Astrocyte (in vitro differentiated cells and primary cell): Measurements from ENCODE around the gene ZEB2. TPM values are rescaled to one million over a fixed set of nuclear protein-coding genes. Genes with fewer than 3 reads are reported as not detected.

Source experiments
- DNase-seq: peaks from one replicate; pipeline ENCODE4 v3.0.0-alpha.2; 2010; ENCODE audit warnings: low read depth
- FAIRE-seq: peaks from 2 replicates; lab custom pipeline; 2011; peaks lifted over from hg19 to GRCh38; lab: Jason Lieb, UNC
- H2AFZ ChIP-seq: 2 replicates; pipeline ENCODE4 v1.6.0; 2012; ENCODE audit warnings: low read depth, low read length, inconsistent platforms
- H3K27ac ChIP-seq: 2 replicates; pipeline ENCODE4 v1.5.1; 2011; ENCODE audit warnings: low read depth, low read length, inconsistent platforms
- H3K27me3 ChIP-seq: 2 replicates; pipeline ENCODE4 v1.6.0; 2011; ENCODE audit warnings: low read length, inconsistent platforms; ENCODE audit not compliant: insufficient read depth
- H3K36me3 ChIP-seq: 2 replicates; pipeline ENCODE4 v1.5.1; 2011; ENCODE audit warnings: low read length, inconsistent platforms; ENCODE audit not compliant: insufficient read depth
- H3K4me1 ChIP-seq: 2 replicates; pipeline ENCODE4 v1.5.1; 2011; ENCODE audit warnings: low read length, inconsistent platforms; ENCODE audit not compliant: insufficient read depth
- H3K4me2 ChIP-seq: 2 replicates; pipeline ENCODE4 v1.6.0; 2012; ENCODE audit warnings: low read length, inconsistent platforms
- H3K4me3 ChIP-seq: 2 replicates; pipeline ENCODE4 v1.5.1; 2011; ENCODE audit warnings: low read depth, mild to moderate bottlenecking, low read length, inconsistent platforms; ENCODE audit not compliant: insufficient read depth
- H3K79me2 ChIP-seq: 2 replicates; pipeline ENCODE4 v1.6.0; 2012; ENCODE audit warnings: mild to moderate bottlenecking, low read length, inconsistent platforms; ENCODE audit not compliant: insufficient read depth
- H3K9ac ChIP-seq: 2 replicates; pipeline ENCODE4 v1.6.0; 2012; ENCODE audit warnings: mild to moderate bottlenecking, low read length, inconsistent platforms
- H3K9me3 ChIP-seq: 2 replicates; pipeline ENCODE4 v1.5.1; 2012; ENCODE audit warnings: low read depth, mild to moderate bottlenecking, low read length, inconsistent platforms; ENCODE audit not compliant: insufficient read depth
- H4K20me1 ChIP-seq: 2 replicates; pipeline ENCODE4 v1.6.0; 2012; ENCODE audit warnings: low read length, inconsistent platforms; ENCODE audit not compliant: insufficient read depth
- H3K27ac Mint-ChIP-seq: one replicate; pipeline ENCODE4 v1.8.0; 2021; ENCODE audit warnings: mild to moderate bottlenecking, mixed read lengths; ENCODE audit not compliant: unreplicated experiment
- H3K27me3 Mint-ChIP-seq: one replicate; pipeline ENCODE4 v1.8.0; 2021; ENCODE audit warnings: low read depth, mixed read lengths; ENCODE audit not compliant: unreplicated experiment
- H3K36me3 Mint-ChIP-seq: one replicate; pipeline ENCODE4 v1.8.0; 2021; ENCODE audit warnings: low read depth, mixed read lengths; ENCODE audit not compliant: unreplicated experiment
- H3K4me1 Mint-ChIP-seq: one replicate; pipeline ENCODE4 v1.8.0; 2021; ENCODE audit warnings: low read depth, mixed read lengths; ENCODE audit not compliant: unreplicated experiment
- H3K4me3 Mint-ChIP-seq: one replicate; pipeline ENCODE4 v1.8.0; 2021; ENCODE audit warnings: mild to moderate bottlenecking, moderate library complexity, mixed read lengths; ENCODE audit not compliant: unreplicated experiment
- H3K9me3 Mint-ChIP-seq: one replicate; pipeline ENCODE4 v1.8.0; 2021; ENCODE audit warnings: mild to moderate bottlenecking, mixed read lengths; ENCODE audit not compliant: unreplicated experiment
- EZH2 ChIP-seq: IDR thresholded peaks from 2 replicates; pipeline ENCODE4 v1.6.1; 2012; ENCODE audit warnings: mild to moderate bottlenecking, low read length, inconsistent platforms; ENCODE audit not compliant: insufficient read depth
- total RNA-seq: library from RNA; stranded (reverse); gene quantifications from 2 replicates; pipeline ENCODE4 v1.2.1, GENCODE V29; 2021
- TF ChIP-seq, protein P1 (sequence below): IDR thresholded peaks from 2 replicates; pipeline ENCODE4 v1.5.1; 2011; ENCODE audit warnings: low read depth, mild to moderate bottlenecking, inconsistent platforms, low read length, moderate library complexity; ENCODE audit not compliant: insufficient read depth

ZEB2 gene
- total RNA-seq, 1 donor from 2014 or later: 84.9 TPM

DNA sequence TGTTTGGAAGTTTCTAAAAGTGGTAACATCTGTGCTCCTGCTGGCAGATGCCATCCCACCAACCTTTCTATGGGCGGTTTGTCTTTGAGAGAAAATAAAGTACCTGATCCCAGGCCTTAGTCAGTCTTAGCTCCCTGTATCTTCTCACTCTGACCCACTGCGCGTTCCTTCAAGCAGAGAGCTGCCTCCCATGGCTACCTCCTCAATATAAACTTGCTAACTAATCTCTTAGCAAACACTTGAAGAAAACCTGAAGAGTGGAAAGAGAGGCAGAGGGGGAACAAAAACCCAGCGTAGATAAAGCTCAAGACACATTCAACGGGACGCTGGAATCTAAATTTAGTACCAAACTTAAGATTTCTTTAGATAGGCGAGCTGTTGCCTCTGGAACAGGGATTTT is 17.6 kb downstream of the ZEB2 start:
- peaks cover 66% of the 10 kb centered on the region for H3K79me2 ChIP-seq
- no peaks in the 10 kb centered on the region for H3K27me3 ChIP-seq
- H3K9me3 Mint-ChIP-seq: no peaks in the 10 kb centered on the region
- no peak overlapping the region for H3K4me3 Mint-ChIP-seq
- DNase-seq (no peak), FAIRE-seq (no peak)
- no peaks in the 10 kb centered on the region for H3K27me3 Mint-ChIP-seq
- H4K20me1 ChIP-seq: peaks cover 14% of the 10 kb centered on the region
- no peaks in the 10 kb centered on the region for H3K9me3 ChIP-seq
- no peak overlapping the region for H3K27ac ChIP-seq
- H2AFZ ChIP-seq: no peak overlapping the region
- H3K36me3 Mint-ChIP-seq: peaks cover 4% of the 10 kb centered on the region
- no peak overlapping the region for H3K4me2 ChIP-seq
- peaks cover 4% of the 10 kb centered on the region for H3K36me3 ChIP-seq
- peaks cover under 1% of the 10 kb centered on the region for H3K4me1 ChIP-seq
- H3K4me1 Mint-ChIP-seq: peaks cover 50% of the 10 kb centered on the region
- TF ChIP-seq, protein P1, sequence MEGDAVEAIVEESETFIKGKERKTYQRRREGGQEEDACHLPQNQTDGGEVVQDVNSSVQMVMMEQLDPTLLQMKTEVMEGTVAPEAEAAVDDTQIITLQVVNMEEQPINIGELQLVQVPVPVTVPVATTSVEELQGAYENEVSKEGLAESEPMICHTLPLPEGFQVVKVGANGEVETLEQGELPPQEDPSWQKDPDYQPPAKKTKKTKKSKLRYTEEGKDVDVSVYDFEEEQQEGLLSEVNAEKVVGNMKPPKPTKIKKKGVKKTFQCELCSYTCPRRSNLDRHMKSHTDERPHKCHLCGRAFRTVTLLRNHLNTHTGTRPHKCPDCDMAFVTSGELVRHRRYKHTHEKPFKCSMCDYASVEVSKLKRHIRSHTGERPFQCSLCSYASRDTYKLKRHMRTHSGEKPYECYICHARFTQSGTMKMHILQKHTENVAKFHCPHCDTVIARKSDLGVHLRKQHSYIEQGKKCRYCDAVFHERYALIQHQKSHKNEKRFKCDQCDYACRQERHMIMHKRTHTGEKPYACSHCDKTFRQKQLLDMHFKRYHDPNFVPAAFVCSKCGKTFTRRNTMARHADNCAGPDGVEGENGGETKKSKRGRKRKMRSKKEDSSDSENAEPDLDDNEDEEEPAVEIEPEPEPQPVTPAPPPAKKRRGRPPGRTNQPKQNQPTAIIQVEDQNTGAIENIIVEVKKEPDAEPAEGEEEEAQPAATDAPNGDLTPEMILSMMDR: no peak
- TF ChIP-seq EZH2: no peak
- no peak overlapping the region for H3K4me3 ChIP-seq
- no peak overlapping the region for H3K27ac Mint-ChIP-seq
- H3K9ac ChIP-seq: no peak overlapping the region

DNA sequence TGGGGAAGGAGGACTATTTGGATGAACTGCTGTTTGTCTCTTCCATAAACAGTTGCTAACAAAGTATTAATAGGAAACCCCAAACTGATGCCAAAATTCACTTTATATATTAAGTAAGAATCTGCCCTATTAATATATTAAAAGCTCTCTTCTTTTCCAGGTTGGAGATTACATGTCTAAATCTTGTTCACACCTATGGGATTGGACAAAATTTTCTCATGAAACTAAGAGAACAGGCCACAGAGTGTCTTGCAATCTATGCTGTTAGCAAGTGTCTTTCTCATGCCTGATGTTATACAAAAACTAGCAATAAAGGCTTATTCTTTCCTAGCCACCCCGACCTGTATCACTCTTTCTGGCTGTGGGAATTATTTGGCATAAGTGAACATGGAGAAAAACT is 18.3 kb downstream of the ZEB2 start:
- no peaks in the 10 kb centered on the region for H3K4me1 ChIP-seq
- no peak overlapping the region for H3K27ac ChIP-seq
- Mint-ChIP-seq H3K9me3 (no peaks in the 10 kb centered on the region), H3K27ac (no peak overlapping the region), H3K36me3 (peaks cover 4% of the 10 kb centered on the region), H3K4me3 (no peak overlapping the region), H3K4me1 (peaks cover 47% of the 10 kb centered on the region), H3K27me3 (no peaks in the 10 kb centered on the region)
- no peak overlapping the region for H3K9ac ChIP-seq
- no peak overlapping the region for H3K4me3 ChIP-seq
- no peaks in the 10 kb centered on the region for H3K27me3 ChIP-seq
- FAIRE-seq (no peak), DNase-seq (no peak)
- H3K36me3 ChIP-seq: peaks cover 4% of the 10 kb centered on the region
- peaks cover 67% of the 10 kb centered on the region for H3K79me2 ChIP-seq
- no peaks in the 10 kb centered on the region for H3K9me3 ChIP-seq
- H4K20me1 ChIP-seq: peaks cover 20% of the 10 kb centered on the region
- H2AFZ ChIP-seq: no peak overlapping the region
- TF ChIP-seq, protein P1: no peak
- no peak for TF ChIP-seq EZH2
- H3K4me2 ChIP-seq: no peak overlapping the region

DNA sequence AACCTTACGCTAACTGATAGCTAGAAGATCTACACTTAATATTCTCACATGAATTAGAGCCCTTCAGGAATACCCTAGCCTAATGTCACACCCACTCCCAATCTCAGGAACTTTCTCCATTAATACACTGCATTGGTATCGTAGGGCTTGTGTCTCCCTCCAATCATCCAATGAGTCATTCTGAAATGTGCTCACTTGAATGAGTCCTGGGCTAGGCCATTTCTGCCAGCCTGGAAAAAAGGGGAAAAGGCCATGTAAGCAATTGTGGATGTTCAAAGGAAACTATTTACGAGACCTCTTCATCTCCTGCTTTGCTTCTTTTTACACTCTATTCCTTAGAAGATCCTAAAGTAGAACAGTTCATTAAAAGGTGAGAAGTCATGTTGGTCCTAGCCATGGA is 18.8 kb downstream of the ZEB2 start:
- H3K4me2 ChIP-seq: no peak overlapping the region
- H3K79me2 ChIP-seq: peaks cover 62% of the 10 kb centered on the region
- H3K27me3 ChIP-seq: no peaks in the 10 kb centered on the region
- no peak for TF ChIP-seq EZH2
- TF ChIP-seq, protein P1: no peak
- Mint-ChIP-seq H3K4me3 (no peak overlapping the region), H3K27ac (peak overlapping the region; percentile 56), H3K9me3 (no peaks in the 10 kb centered on the region), H3K4me1 (peaks cover 46% of the 10 kb centered on the region), H3K27me3 (no peaks in the 10 kb centered on the region), H3K36me3 (peaks cover 4% of the 10 kb centered on the region)
- no peak overlapping the region for H3K4me3 ChIP-seq
- H4K20me1 ChIP-seq: peaks cover 20% of the 10 kb centered on the region
- H3K9me3 ChIP-seq: no peaks in the 10 kb centered on the region
- H3K9ac ChIP-seq: no peak overlapping the region
- H3K36me3 ChIP-seq: peaks cover 4% of the 10 kb centered on the region
- H3K4me1 ChIP-seq: no peaks in the 10 kb centered on the region
- H2AFZ ChIP-seq: no peak overlapping the region
- FAIRE-seq: no peak
- DNase-seq: no peak
- H3K27ac ChIP-seq: no peak overlapping the region
